ENCODE data around the gene LRRC2. TPM values are rescaled to one million over a fixed set of nuclear protein-coding genes. Genes with fewer than 3 reads are reported as not detected.

The LRRC2 gene
- total and polyA plus RNA-seq, 9 of the 15 experiments (the other 6 are each of a cell fraction or from before 2014, with no cell fraction given), result 0.01 to 0.04 (median 0.03) TPM; not detected in 5

GRCh38 chr3:46488735-46489361 is 77.3 kb downstream of the LRRC2 start (continued):
- TF ChIP-seq RFX5 (IDR thresholded peaks at IDR 0.05; ENCODE audit: low read depth, low read length) (no peak), TGIF2 (CRISPR knock-in tag; IDR thresholded peaks at IDR 0.05) (no peak), NFIC (IDR thresholded peaks at IDR 0.05) (0 out of 2 replicates have a peak, but pooled peaks have one; percentile 22), DPF2 (IDR thresholded peaks at IDR 0.05) (peak; percentile 46; the same call in 1 of the 2 replicates), ZNF518B (CRISPR knock-in tag; IDR thresholded peaks at IDR 0.05) (no peak), HEY1 (CRISPR knock-in tag; IDR thresholded peaks at IDR 0.05; ENCODE audit: borderline replicate concordance) (no peak), RB1 (IDR thresholded peaks at IDR 0.05; ENCODE audit: low read depth) (peak; percentile 97), ARID2 (IDR thresholded peaks at IDR 0.05) (peak; percentile 100), ELF2 (CRISPR knock-in tag; IDR thresholded peaks at IDR 0.05) (0 out of 2 replicates have a peak, but pooled peaks have one; percentile 57), ZNF644 (tag; IDR thresholded peaks at IDR 0.05; ENCODE audit: low read depth) (no peak)
- TF ChIP-seq, protein P1, sequence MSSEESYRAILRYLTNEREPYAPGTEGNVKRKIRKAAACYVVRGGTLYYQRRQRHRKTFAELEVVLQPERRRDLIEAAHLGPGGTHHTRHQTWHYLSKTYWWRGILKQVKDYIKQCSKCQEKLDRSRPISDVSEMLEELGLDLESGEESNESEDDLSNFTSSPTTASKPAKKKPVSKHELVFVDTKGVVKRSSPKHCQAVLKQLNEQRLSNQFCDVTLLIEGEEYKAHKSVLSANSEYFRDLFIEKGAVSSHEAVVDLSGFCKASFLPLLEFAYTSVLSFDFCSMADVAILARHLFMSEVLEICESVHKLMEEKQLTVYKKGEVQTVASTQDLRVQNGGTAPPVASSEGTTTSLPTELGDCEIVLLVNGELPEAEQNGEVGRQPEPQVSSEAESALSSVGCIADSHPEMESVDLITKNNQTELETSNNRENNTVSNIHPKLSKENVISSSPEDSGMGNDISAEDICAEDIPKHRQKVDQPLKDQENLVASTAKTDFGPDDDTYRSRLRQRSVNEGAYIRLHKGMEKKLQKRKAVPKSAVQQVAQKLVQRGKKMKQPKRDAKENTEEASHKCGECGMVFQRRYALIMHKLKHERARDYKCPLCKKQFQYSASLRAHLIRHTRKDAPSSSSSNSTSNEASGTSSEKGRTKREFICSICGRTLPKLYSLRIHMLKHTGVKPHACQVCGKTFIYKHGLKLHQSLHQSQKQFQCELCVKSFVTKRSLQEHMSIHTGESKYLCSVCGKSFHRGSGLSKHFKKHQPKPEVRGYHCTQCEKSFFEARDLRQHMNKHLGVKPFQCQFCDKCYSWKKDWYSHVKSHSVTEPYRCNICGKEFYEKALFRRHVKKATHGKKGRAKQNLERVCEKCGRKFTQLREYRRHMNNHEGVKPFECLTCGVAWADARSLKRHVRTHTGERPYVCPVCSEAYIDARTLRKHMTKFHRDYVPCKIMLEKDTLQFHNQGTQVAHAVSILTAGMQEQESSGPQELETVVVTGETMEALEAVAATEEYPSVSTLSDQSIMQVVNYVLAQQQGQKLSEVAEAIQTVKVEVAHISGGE (CRISPR knock-in tag; IDR thresholded peaks at IDR 0.05), result peak in 2 of 3 experiments; percentile 20 to 50; a peak in 1 of 6 replicates
- TF ChIP-seq, protein P2, sequence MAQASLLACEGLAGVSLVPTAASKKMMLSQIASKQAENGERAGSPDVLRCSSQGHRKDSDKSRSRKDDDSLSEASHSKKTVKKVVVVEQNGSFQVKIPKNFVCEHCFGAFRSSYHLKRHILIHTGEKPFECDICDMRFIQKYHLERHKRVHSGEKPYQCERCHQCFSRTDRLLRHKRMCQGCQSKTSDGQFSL (CRISPR knock-in tag; IDR thresholded peaks at IDR 0.05), result 0 out of 2 replicates have a peak, but pooled peaks have one; percentile 47
- TF ChIP-seq, protein P2 (tag; IDR thresholded peaks at IDR 0.05), result no peak
- TF ChIP-seq, protein P3, sequence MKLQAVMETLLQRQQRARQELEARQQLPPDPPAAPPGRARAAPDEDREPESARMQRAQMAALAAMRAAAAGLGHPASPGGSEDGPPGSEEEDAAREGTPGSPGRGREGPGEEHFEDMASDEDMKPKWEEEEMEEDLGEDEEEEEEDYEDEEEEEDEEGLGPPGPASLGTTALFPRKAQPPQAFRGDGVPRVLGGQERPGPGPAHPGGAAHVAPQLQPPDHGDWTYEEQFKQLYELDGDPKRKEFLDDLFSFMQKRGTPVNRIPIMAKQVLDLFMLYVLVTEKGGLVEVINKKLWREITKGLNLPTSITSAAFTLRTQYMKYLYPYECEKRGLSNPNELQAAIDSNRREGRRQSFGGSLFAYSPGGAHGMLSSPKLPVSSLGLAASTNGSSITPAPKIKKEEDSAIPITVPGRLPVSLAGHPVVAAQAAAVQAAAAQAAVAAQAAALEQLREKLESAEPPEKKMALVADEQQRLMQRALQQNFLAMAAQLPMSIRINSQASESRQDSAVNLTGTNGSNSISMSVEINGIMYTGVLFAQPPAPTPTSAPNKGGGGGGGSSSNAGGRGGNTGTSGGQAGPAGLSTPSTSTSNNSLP (IDR thresholded peaks at IDR 0.05; ENCODE audit: borderline replicate concordance, low read depth, low read length), result peak; percentile 32; the same call in 1 of the 2 replicates
- TF ChIP-seq, protein P4, sequence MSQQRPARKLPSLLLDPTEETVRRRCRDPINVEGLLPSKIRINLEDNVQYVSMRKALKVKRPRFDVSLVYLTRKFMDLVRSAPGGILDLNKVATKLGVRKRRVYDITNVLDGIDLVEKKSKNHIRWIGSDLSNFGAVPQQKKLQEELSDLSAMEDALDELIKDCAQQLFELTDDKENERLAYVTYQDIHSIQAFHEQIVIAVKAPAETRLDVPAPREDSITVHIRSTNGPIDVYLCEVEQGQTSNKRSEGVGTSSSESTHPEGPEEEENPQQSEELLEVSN (IDR thresholded peaks at IDR 0.05; ENCODE audit: borderline replicate concordance in 1 of 2, extremely low read depth in 1 of 2, insufficient read depth in 1 of 2, insufficient read length in 1 of 2, low read depth in 1 of 2, low read length in 1 of 2, poor library complexity in 1 of 2, severe bottlenecking in 1 of 2), result peak; percentile 53 to 67
